ENCODE results near the gene PLAC9. TPM values are rescaled to one million over a fixed set of nuclear protein-coding genes. Genes with fewer than 3 reads are reported as not detected.

The PLAC9 gene
- total RNA-seq, 1 donor from 2014 or later: 44.2 TPM

DNA sequence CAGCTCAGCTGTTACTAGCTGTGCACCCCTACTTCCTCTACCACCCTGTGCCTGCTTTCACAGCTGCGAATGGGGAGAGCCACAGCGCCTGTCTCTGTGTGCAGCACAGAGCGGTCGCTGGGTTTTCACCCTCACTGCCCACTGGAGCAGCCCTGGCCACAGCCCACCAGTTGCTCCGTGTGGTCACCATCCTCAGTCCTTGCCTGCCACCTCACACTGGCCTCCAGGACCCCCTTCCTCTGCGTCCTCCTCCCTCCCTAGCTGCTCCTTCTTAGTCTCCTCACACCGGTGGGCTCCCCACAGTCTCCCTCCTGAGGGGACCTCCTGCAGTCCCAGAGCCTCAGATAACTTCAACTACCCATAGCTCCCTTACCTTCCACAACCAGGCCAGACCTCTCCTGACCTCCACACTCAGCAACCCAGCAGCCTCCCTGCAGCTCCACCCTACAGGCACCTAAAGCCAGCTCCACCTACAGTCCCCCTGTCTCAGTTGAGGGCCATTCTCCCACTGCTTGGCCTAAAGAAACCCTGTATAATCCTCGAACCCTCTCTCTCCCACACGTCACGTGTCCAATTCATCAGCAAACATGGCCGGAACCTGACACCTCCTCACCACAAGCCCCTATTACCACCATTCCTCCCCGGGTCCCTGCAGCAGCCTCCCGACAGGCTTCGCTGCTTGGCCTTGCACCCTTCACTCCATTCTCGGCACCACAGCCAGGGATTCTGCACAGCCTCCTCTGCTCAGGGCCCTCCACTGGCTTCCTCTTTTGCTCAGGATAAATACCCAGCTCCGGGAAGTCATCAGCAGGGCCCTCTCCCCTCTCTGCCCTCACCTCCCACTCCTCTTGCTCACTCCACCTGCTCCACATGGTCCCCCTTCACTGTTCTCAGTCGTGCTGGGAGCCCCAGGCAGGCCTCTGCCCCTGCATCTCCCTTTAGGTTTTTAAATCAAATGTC, 28.1 kb downstream of the PLAC9 start:
- no peak for DNase-seq (ENCODE audit: low spot score)

DNA sequence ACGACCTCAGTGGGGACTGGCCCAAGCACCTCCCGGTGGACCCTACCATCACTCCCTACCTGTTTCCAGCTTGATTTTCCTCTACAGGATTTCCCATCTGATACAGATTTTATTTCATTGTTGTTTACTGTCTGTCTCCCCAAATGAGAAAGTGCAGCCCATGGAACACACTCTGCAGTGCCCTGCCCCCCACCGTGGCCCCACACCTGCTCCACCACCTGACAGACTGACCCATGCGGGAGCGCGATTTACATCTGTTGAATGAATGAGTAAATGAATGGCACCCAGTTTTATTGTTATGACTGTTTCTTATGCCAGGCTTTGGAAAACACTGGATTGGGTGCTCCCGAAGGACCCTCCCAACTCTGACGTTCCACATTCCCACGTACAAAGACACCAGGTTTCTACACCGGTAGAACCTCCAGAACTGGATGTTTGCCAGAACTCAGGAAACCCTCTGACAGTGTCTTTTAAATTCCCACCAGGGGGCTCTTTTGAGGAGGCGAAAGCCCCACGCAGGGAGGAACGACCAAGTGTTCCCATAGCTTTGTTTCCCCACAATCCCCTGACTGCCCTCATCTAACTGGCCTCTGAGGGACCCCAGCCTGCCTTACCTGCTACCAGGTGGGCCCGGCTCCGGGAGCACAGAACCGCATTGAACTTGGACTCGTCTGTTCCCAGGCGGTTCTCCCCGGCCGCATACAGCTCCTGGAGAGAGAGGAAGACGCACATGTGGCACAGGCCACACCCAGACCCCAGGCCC, 29.0 kb downstream of the PLAC9 start:
- no peak for DNase-seq (ENCODE audit: low spot score)

DNA sequence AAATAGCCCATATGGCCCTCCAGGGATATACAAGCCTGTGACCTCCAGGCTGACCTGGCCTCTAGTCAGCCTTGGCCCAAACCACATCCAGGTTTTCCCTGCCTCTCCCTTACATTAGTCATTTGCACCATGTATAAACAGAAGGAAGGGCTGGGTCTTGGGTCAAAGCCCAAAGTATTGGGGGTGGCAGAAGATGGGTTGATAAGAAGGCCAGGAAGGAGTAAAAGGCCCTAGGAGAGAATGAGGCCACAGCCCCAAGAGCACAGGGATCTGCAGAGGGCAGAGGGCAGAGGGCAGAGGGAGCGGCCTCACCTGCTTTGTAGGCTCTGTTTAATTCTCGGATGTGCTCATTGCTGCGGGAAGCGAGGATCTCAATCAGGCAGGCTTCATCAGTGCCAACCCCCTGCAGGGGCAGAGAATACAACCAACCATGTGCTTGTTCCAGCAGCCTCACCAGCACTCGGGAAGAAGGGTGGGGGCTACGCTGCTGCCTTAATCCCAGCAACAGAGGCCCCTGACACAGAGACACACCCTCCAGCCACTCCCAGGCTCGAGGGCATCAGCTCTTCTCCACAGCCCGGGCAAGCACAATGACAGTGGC, 31.3 kb downstream of the PLAC9 start:
- DNase-seq (ENCODE audit: low spot score): no peak

DNA sequence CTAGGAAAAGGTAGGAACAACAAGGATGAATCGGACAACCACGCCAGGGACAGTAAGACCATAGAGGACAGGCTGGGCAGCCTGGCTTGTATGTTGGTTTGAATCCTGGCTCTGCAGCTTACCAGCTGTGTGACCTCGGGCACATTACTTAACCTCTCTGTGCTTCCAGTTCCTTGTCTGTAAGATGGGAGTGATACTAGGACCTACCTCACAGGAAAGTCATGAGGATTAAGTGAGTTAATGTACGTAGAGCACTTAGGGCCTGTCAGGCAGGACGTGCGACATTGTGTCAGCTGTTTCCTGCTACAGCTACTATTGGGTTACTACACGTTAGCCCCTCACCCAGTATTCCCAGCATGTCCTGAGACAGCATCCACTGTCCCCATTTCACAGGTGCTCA, 32.1 kb downstream of the PLAC9 start:
- DNase-seq (ENCODE audit: low spot score): no peak

DNA sequence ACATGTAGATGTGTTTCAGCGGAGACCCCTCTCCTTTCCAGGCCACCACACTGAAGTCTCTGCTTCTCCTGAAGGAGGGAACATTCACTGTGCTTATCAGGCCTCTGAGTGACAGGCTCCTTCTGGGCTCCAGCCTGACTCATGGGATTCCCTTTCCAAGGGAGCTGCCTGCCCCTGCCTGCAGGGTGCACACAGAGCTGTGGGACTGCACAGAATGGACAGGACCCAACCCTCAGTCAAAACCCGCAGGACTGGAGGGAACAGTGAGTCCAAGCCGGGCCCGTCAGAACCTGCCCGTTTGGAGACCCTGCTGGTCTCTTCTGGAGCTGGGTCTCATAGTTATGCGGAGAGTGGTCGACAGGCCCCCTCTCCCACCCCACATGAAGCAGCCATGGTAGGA, 32.6 kb downstream of the PLAC9 start:
- DNase-seq (ENCODE audit: low spot score): no peak

DNA sequence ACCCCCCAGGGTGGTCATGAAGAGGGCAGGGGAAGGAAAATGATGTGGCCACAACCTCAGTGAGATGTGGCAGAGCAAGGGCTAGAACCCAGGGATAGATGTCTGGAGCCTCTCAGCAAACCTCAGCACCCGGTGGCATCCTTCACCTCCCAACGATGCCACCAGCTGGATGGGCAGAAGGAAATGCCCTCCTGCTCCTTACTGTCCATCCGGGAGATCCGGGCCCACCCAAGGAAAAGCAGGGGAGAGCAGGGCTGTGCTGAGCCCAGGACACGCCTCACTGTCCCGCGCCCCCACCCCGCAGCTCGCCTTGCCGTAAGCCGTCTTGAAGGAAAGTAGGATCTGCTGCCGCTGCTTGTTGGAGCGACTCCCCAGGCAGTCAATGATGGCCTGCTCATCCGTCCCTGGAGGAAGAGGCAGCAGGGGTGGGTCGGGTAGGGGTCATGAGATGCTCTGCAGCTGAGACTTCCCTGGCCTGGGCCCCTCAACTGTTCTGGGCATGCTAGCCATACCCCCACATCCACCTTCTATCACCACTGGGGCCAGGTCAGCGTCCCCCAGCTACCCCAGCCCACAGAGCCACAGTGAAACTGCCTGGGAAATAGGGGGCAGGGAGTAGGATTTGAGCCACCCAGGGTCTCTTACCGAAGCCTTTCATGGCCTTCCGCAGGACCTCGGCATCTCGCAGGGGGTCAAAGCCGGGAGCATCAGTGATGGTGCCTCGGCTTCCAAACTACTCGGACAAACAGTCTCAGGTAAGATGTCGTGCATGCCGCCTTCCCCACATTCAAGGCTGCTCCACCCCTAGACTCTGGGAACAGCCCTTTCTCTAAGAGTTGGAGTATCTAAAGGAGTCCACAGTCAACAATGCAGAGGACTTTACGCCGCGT, 34.3 kb downstream of the PLAC9 start:
- peak; percentile 39 for DNase-seq (ENCODE audit: low spot score)

DNA sequence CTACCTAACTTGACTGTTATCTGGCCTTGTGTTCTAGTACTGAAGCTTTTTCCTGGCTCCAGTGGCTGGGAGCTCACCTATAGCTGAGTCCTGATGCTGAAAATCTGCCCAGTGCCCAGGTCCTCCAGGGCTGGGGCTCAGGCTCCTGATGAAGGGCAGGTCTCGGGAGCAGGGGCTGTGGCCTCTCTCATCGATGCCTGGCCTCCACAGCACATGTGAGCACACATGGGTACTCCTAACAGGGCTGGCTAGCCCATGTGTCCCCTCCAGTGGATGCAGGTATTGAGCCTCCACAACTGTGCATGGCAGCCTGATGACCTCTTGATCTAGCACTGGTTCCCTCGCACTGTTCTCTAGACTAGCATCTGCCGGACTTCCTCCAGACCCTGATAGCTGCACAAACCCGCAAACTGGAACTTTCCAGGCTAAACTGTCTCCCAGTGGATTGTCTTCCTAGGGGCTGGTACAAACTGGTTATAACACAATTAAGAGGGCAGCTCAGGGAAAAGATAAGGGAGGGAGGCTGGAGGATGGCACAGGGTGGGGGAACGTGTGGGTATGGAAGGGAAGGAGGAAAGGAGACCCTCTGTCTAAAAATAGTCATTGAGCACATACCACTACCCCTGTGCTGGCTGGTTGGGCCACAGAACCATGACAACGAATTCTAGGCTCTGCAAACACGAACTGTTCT, 35.1 kb downstream of the PLAC9 start:
- DNase-seq (ENCODE audit: low spot score): peak; percentile 41

DNA sequence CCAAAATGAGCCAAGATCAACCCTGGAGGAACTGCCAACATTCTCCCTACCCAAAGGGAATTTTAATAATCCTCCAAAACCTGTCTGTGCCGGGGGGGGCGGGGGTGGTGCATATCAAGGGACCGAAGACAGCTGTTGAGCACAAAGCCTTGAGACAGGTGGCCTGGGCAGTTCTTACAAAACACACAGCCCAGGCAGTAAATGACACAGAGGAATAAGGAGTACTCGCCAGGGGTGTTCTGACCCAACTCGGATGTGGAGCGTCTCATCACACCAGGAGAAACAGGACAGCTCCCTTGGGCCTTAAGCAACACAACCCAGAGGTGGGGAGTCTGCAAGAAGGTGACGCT, 35.6 kb downstream of the PLAC9 start:
- peak; percentile 44 for DNase-seq (ENCODE audit: low spot score)

DNA sequence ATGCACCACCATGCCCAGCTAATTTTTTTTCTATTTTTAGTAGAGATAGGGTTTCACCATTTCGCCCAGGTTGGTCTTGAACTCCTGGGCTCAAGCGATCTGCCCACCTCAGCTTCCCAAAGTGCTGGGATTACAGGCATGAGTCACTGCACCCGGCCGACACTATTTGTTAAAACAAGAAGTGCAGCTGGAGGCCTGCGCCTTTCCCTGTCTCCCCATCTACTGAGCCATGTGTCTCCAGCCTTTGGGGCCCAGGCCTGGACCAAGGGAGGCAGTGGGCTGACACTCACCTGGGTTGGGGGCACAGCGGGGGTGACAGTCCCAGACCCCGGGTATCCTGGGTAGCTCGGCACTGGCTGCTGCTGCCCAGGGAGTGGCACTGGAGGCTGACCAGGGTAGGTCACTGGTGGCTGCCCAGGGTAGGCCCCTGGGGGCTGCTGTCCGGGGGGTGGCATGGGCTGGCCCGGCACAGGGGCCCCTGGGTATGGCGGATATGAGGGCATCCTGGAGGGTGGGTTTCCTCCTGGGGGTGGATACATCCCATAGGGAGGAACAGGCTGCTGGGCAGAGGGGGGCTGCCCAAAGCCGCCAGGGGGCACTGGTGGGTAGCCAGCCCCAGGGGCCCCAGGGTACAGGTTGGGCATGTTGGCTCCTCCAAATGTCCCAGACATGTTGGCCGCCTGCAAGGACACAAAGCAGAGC, 36.3 kb downstream of the PLAC9 start:
- peak; percentile 43 for DNase-seq (ENCODE audit: low spot score)

DNA sequence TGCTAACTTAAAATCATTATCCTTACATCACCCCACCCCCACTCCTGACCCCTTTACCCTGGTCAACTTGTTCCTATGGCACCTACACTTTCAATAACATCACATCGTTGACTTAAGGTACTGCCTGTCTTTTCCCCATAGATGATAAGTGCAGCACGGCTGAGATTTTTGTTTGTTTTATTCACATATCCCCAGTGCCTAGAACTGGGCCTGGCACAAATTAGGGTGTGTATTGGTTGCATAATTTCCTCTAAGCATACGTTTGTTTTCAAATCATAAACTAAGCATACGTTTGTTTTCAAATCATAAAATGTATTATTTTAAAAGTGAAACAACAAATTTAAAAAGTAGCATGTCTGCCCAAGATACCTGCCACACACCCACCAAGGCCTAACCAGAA, 37.5 kb downstream of the PLAC9 start:
- DNase-seq (ENCODE audit: low spot score): peak; percentile 39

DNA sequence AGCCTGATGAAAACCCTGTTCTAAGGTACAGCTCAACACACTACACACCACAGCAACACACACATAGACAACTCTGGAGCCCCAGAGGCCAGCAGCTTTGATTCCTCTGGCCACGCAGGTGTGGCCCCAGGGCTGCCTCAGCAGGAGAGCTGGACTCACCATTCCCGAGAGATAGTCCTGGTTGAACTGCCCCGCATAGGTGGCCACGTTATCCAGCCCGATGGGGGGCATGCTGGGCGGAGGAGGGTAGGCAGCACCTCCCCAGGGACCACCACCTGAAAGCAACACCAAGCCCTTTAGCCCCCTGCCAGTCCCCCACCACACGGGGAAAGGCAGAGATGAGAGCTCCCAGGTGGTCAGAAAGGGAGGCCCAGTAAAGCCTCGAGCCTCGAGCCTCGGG, 38.1 kb downstream of the PLAC9 start:
- DNase-seq (ENCODE audit: low spot score): peak; percentile 37

DNA sequence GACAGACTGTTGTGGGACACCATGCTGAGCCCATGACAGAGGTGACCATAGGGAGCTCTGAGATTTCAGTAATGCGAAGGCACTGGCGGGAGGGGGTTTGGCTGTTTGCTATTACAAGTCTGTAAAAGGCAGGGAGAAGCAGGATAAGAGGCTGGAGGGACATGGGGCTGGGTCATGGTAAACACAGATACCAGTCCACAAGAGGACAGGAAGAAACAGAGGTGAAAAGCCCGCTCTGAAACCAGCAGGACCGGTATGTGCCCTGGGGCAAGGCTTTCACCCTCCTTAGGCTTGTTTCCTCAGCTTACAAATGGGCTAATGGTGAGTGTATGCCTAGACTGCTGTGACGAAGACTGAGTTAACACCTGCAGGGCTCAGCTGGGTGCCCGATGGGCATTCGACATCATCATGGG, 38.7 kb downstream of the PLAC9 start:
- DNase-seq (ENCODE audit: low spot score): peak; percentile 87

DNA sequence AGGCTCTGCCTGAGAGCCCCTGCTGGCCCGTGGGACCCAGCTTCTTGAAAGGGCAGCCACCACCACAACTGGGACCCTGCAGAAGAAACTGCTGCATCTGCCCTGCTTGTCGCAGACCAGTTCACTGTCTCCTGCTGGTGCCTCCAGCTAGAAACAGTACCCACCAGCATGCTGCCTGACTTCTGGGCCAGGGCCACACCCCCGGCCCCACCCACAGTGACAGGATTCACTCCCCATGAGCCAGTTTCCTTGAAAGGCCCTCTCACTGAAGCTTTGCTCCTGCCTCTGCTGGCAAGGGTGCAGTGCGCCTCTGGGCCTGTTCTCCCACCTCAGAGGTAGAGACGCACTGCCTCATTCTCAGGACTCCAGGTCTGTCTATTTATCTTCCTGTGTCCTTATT, 40.4 kb downstream of the PLAC9 start:
- peak; percentile 68 for DNase-seq (ENCODE audit: low spot score)

DNA sequence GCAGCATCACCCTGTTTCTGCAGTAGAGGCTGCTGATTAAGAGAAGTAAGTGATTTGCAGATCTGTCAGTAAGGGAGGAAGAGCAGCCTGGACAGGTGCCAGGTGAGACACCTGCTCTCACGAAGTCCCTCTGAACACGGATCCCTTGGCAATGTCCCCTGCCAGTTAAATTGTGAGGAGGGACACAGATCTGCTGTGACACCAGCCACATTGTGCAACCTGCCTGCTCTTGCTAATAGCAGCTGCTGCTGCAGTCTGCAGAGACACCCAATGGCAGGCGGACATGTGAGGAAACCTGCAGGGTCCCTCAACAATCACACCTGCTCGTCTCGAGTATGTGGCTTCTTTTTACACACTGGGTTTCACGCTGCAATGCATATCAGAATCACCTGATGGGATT, 40.9 kb downstream of the PLAC9 start:
- peak; percentile 37 for DNase-seq (ENCODE audit: low spot score)

DNA sequence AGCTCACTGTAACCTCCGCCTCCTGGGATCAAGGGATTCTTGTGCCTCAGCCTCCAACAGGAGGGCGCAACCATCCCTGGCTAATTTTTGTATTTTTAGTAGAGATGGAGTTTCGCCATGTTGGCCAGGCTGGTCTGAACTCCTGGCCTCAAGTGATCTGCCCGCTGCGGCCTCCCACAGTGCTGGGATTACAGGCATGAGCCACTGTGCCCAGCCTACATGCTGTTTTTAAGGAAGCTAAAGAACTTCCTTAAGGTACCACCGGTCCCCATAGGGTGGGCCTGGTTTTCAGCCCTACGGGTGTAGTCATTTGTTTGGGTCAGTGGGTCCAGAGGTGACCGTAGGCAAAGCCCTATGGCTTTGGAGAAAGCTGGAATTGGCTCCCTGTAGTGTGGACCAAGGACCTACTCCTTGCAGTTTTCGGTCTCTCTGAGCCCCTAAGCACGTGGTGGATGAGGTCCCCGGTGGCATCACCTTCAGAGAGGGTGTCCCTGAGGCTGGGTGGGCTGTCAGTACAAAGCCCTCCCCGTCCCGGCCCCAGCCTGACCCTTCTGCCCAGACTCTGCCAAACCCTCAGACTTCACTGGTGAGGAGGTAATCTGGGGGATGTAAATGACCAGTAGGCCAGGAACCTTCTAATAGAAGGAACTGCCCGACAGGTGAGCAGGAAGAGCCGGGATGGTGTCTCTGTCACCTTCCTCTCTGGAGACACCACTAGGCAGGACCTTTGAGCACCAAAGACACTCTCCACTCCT, 42.3 kb downstream of the PLAC9 start:
- no peak for DNase-seq (ENCODE audit: low spot score)

DNA sequence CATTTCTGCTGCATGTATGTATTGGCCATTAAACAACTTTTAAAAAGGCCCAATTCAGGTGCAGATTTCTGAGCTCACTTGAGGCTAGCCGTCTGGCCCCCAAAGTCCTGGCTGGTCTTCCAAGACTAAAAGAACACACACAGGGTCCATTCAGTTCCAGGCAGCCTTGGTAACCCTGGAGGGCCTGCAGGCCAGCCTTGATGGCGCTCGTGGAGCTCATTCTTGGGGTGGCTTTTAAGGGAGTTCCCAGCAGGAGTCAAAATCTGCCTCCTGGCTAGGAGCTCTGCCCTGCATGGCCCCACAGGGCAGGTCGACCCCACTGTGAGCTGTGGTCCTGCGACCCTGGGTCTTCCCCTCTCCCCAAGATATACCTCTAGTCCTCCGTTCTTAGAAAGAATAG, 44.0 kb downstream of the PLAC9 start:
- no peak for DNase-seq (ENCODE audit: low spot score)

DNA sequence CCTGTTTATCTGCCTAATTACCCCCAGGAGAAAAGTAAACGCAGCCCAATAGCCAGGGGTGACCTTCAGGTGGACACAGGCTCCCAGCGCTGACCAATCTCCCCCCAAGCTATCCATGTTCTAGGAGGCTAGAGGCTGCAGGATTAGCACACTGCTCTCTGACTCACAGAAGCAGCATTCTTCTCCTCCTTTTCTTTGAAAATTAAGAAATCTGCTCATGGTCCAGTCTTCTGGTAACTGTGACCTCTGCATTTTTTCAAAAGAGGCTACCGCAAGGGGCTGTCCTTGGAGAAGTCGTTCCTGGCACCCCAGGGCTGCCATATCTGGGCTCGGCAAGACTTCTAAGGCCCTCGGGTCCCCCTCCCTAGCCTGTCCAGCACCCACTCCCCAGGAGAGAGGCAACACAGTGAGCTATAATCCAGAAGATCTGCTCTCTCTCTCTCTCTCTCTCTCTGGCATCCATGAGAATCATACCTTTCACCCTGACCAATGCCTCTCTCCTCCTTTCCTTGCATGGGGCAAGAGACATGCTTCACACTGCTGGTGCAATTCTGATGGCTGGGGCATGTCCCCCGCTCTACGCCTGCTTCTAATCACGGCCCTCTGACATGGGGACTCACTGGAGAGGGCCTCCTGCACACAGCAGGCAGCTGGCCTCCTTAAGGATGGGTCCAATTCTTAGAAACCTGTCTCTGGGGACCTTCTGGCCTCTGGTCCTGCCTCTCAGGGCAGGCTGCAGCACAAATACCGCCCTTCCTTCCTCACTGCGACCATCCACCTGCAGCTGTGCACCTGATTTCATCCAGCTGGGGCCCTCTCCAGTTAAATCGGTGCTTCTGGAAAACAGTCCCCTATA, 45.5 kb downstream of the PLAC9 start:
- DNase-seq (ENCODE audit: low spot score): no peak

DNA sequence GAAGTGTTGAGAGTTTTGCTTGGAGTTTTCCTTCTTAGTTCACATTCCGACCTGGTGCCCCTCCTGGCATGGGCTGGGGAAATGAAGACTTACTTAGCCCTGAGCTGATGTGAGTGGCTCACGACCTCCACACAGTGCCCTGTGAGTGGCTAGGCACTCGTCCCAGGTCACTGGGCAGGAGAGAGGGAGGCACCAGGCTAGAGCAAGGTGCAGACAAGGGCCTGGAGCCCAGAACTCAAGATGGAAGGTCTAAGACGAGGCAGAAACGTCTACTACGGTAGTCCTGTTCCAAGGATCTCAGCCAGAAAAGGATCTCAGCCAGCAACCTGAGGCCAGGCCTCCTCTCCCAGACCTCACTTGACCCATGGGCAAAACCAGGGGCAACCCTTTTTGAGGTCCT, 50.5 kb downstream of the PLAC9 start:
- no peak for DNase-seq (ENCODE audit: low spot score)

DNA sequence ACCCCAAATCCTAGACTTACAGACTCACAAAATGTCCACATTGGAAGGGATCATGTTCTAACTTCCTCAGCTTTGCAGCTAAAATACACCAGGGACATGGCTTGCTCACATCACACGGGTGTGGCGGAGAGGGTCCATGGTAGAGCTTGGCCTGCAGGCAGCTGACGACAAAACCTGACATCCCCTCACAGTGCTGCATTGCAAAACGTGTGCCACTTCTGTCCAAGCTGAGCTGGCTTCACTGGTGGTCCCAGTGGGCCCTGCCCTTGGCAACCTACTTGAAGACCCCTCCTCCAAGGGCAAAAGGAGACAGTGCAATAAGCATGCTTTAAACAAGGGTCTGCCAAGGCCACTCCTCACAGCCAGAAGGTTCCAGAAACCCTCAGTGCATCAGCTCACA, 50.9 kb downstream of the PLAC9 start:
- no peak for DNase-seq (ENCODE audit: low spot score)

All from ureter (tissue), 1 donor.